ENCODE data around the gene TMEM121. TPM values are rescaled to one million over a fixed set of nuclear protein-coding genes. Genes with fewer than 3 reads are reported as not detected.

Gene TMEM121
- total and polyA plus RNA-seq, 10 of the 15 experiments (the other 5 are each of a cell fraction or from before 2014, with no cell fraction given) = 0.04 to 4.9 (median 1.2) TPM; not detected in 2

- ChIA-PET CTCF (no interaction called here), RAD21 (ENCODE audit: unreplicated experiment) (no interaction called here), POLR2A (no interaction called here), SMC1A (ENCODE audit: uncharacterized antibody, unreplicated experiment) (no interaction called here)
- no peaks in the 10 kb centered on the region for H3K4me1 ChIP-seq (ENCODE audit: control insufficient read depth, insufficient read depth, low read length)
- no peak overlapping the region for H3K9ac ChIP-seq (ENCODE audit: control insufficient read depth, insufficient read depth, low read length)
- DNase-seq (ENCODE audit: low read depth, low spot score) = no peak
- H3K36me3 ChIP-seq (ENCODE audit: control insufficient read depth in 2 of 2, insufficient read depth in 2 of 2, low read length in 1 of 2) = no peaks in the 10 kb centered on the region
- in situ Hi-C loops (cut with MboI) (no loop called here), intact Hi-C loops (cut with micrococcal nuclease; ENCODE audit: unreplicated experiment) (no loop called here)
- H3K4me2 ChIP-seq (ENCODE audit: control insufficient read depth, insufficient read depth) = no peak overlapping the region
- H3K27me3 ChIP-seq (replicated peaks in 1 of 2; ENCODE audit: control insufficient read depth in 2 of 2, insufficient read depth in 2 of 2, low read length in 1 of 2) = peaks cover 1 to 3% of the 10 kb centered on the region in 2 experiments; a peak in 1 of 4 replicates
- no peak for TF ChIP-seq ASH2L (IDR thresholded peaks at IDR 0.05; ENCODE audit: borderline replicate concordance, low read depth)
- no peak for TF ChIP-seq MTA2 (IDR thresholded peaks at IDR 0.05; ENCODE audit: low read depth)
- TF ChIP-seq EZH2 (IDR thresholded peaks at IDR 0.05; ENCODE audit: borderline replicate concordance, control insufficient read depth, low read depth, low read length) = no peak
- no peak for TF ChIP-seq RB1 (IDR thresholded peaks at IDR 0.05; ENCODE audit: borderline replicate concordance)
- no peak for TF ChIP-seq ATF3 (IDR thresholded peaks at IDR 0.05; ENCODE audit: borderline replicate concordance, extremely low read depth, low read depth, low read length)
- no peak for TF ChIP-seq IRF3 (IDR thresholded peaks at IDR 0.05)
- no peak for TF ChIP-seq POU2F2 (IDR thresholded peaks at IDR 0.05; ENCODE audit: borderline replicate concordance, low read depth, low read length)
- no peak for TF ChIP-seq BCL11A (IDR thresholded peaks at IDR 0.05; ENCODE audit: low read depth, low read length)
- TF ChIP-seq STAT1 (conservative IDR thresholded peaks at IDR 0.05) = no peak
- no peak for TF ChIP-seq JUNB (IDR thresholded peaks at IDR 0.05)
- no peak for TF ChIP-seq LARP7 (IDR thresholded peaks at IDR 0.05)
- TF ChIP-seq ZZZ3 (IDR thresholded peaks at IDR 0.05; ENCODE audit: control insufficient read depth, insufficient read length, low read depth) = no peak
- TF ChIP-seq NFXL1 (IDR thresholded peaks at IDR 0.05; ENCODE audit: borderline replicate concordance) = no peak
- no peak for TF ChIP-seq BHLHE40 (IDR thresholded peaks at IDR 0.05; ENCODE audit: borderline replicate concordance in 1 of 2, low read depth in 2 of 2, low read length in 1 of 2)
- TF ChIP-seq BRCA1 (IDR thresholded peaks at IDR 0.05; ENCODE audit: low read depth, low read length) = no peak
- no peak for TF ChIP-seq SREBF2 (IDR thresholded peaks at IDR 0.05; ENCODE audit: low read length)
- no peak for TF ChIP-seq GABPA (IDR thresholded peaks at IDR 0.05; ENCODE audit: low read depth)
- TF ChIP-seq WRNIP1 (IDR thresholded peaks at IDR 0.05; ENCODE audit: borderline replicate concordance, low read depth, low read length) = no peak
- no peak for TF ChIP-seq HDAC6 (IDR thresholded peaks at IDR 0.05; ENCODE audit: unreplicated experiment)
- no peaks in the 10 kb centered on the region for H3K9me3 ChIP-seq (replicated peaks; ENCODE audit: control insufficient read depth, insufficient read depth, low read length)
- no peaks in the 10 kb centered on the region for H4K20me1 ChIP-seq (ENCODE audit: control insufficient read depth, insufficient read depth)
- no peak overlapping the region for H3K27ac ChIP-seq (ENCODE audit: control insufficient read depth, insufficient read depth)
- H3K79me2 ChIP-seq (ENCODE audit: control insufficient read depth, insufficient read depth, low read length) = no peaks in the 10 kb centered on the region
- BruUV-seq (replicated peaks) = no TSS peak
- H3K4me3 ChIP-seq = no peak overlapping the region
- no peak overlapping the region for H2AFZ ChIP-seq (ENCODE audit: control insufficient read depth, low read depth, low read length)
- ATAC-seq = no peak
- no peak for FAIRE-seq
- 46% methylated on average over 12 of the region's 12 CpGs for WGBS (ENCODE audit: insufficient coverage, insufficient replicate concordance, low lambda C conversion rate, missing lambda C conversion rate)
Measured at GRCh38 chr14:105508601-105509000, 17.8 kb upstream of the TMEM121 start.

Data from GM12878 (cell line).